Subcutaneous abdominal adipose tissue (tissue), 5 donors: ENCODE measurements around the gene CUL1.

Experiments
- H3K27ac ChIP-seq: one replicate; pipeline ENCODE4 v1.7.0; 2013; ENCODE audit warnings: low read depth, mild to moderate bottlenecking, inconsistent platforms, low read length, moderate library complexity
- H3K27me3 ChIP-seq, 5 donors: one replicate each; pipeline ENCODE4 v1.7.0; 2013; ENCODE audit warnings: low read length in 5 of 5, inconsistent platforms in 1 of 5; ENCODE audit not compliant: control insufficient read depth in 5 of 5, insufficient read depth in 4 of 5
- H3K36me3 ChIP-seq, 5 donors: one replicate each; pipeline ENCODE4 v1.7.0; 2013; ENCODE audit warnings: low read length in 5 of 5; ENCODE audit not compliant: control insufficient read depth in 5 of 5, insufficient read depth in 5 of 5
- H3K4me1 ChIP-seq, 5 donors: one replicate each; pipeline ENCODE4 v1.7.0; 2013; ENCODE audit warnings: low read length in 5 of 5, mild to moderate bottlenecking in 3 of 5, moderate library complexity in 1 of 5; ENCODE audit not compliant: control insufficient read depth in 5 of 5, insufficient read depth in 5 of 5
- H3K4me3 ChIP-seq, 5 donors: one replicate each; pipeline ENCODE4 v1.7.0; 2013; ENCODE audit warnings: low read length in 5 of 5, low read depth in 1 of 5
- H3K9ac ChIP-seq, 5 donors: one replicate each; pipeline ENCODE4 v1.7.0; 2013; ENCODE audit warnings: low read length in 5 of 5, mild to moderate bottlenecking in 4 of 5, moderate library complexity in 3 of 5
- H3K9me3 ChIP-seq, 5 donors: one replicate each; pipeline ENCODE4 v1.7.0; 2013; ENCODE audit warnings: low read length in 5 of 5; ENCODE audit not compliant: control insufficient read depth in 5 of 5
- donor health status: healthy.
- donor health status: healthy.
- donor health status: healthy.
- donor health status: healthy.
- donor health status: healthy.

Gene CUL1

GRCh38 chr7:148670807-148671206 is 27.9 kb upstream of the CUL1 start:
- no peaks in the 10 kb centered on the region for H3K36me3 ChIP-seq
- peaks cover 0 to 1% (median 0%) of the 10 kb centered on the region in 5 donors for H3K27me3 ChIP-seq
- peaks cover 0 to 10% (median 7%) of the 10 kb centered on the region in 5 donors for H3K9me3 ChIP-seq
- H3K9ac ChIP-seq = no peak overlapping the region
- no peak overlapping the region for H3K27ac ChIP-seq
- H3K4me1 ChIP-seq = peaks cover 0 to 3% (median 0%) of the 10 kb centered on the region in 5 donors
- no peak overlapping the region for H3K4me3 ChIP-seq

DNA sequence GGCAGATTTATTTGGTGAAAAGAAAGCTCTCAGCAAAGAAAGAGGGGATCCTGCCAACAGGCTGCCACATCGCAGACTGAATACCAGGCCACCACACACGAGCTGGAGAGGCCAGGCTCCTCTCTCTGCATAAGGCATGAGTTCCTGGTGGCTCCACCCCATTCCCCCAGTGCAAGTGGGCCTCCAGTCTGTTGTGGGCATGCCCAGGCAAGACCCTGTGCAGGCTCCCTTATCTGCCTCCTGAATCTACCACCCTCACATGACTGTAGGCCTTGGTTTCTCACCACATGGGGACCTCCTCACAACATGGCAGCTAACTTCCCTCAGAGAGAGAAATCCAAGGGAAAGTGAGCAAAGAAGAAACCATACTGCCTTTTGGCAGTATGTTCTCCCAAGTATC is 26.7 kb upstream of the CUL1 start:
- Histone ChIP-seq H3K4me3 (no peak overlapping the region), H3K9me3 (peaks cover 0 to 10% (median 7%) of the 10 kb centered on the region in 5 donors), H3K36me3 (no peaks in the 10 kb centered on the region), H3K27me3 (peaks cover 0 to 2% (median 0%) of the 10 kb centered on the region in 5 donors), H3K27ac (no peak overlapping the region), H3K9ac (no peak overlapping the region), H3K4me1 (peaks cover 0 to 3% (median 0%) of the 10 kb centered on the region in 5 donors)

DNA sequence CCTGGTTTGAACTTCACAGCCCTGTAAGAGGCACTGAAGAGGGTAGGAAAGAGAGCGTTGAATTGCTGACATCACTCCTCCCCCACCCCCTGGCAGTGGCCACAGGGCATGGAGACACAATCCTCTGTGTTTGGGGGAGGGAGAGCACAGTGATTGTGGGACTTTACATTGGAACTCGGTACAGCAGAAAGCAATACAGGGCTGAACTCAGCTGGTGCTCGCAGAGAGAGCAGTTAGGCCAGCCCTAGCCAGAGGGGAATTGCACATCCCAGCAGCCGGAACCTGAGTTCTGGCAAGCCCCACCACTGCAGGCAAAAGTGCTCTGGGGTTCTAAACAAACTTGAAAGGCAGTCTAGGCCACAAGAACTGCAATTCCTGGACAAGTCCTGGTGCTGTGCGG is 24.0 kb upstream of the CUL1 start:
- no peak overlapping the region for H3K27ac ChIP-seq
- no peak overlapping the region for H3K9ac ChIP-seq
- no peaks in the 10 kb centered on the region for H3K36me3 ChIP-seq
- peaks cover 0 to 10% (median 7%) of the 10 kb centered on the region in 5 donors for H3K9me3 ChIP-seq
- peaks cover 0 to 3% (median 0%) of the 10 kb centered on the region in 5 donors for H3K4me1 ChIP-seq
- peaks cover 0 to 2% (median 0%) of the 10 kb centered on the region in 5 donors for H3K27me3 ChIP-seq
- no peak overlapping the region for H3K4me3 ChIP-seq

GRCh38 chr7:148676291-148676690 is 22.4 kb upstream of the CUL1 start:
- H3K4me3 ChIP-seq = no peak overlapping the region

GRCh38 chr7:148681821-148682220 is 16.9 kb upstream of the CUL1 start:
- Histone ChIP-seq H3K9ac (no peak overlapping the region), H3K4me3 (no peak overlapping the region), H3K27ac (no peak overlapping the region), H3K36me3 (no peaks in the 10 kb centered on the region), H3K4me1 (peaks cover 0 to 2% (median 0%) of the 10 kb centered on the region in 5 donors), H3K9me3 (no peaks in the 10 kb centered on the region), H3K27me3 (no peaks in the 10 kb centered on the region)

More at GRCh38 chr7:148676291-148676690, 22.4 kb upstream of the CUL1 start:
- peaks cover 0 to 10% (median 7%) of the 10 kb centered on the region in 5 donors for H3K9me3 ChIP-seq
- no peaks in the 10 kb centered on the region for H3K36me3 ChIP-seq
- H3K27ac ChIP-seq = no peak overlapping the region
- no peak overlapping the region for H3K9ac ChIP-seq
- H3K4me1 ChIP-seq = no peaks in the 10 kb centered on the region
- peaks cover 0 to 2% (median 0%) of the 10 kb centered on the region in 5 donors for H3K27me3 ChIP-seq

- no peaks in the 10 kb centered on the region for H3K9me3 ChIP-seq
- no peaks in the 10 kb centered on the region for H3K27me3 ChIP-seq
- H3K4me3 ChIP-seq = no peak overlapping the region
- H3K4me1 ChIP-seq = peaks cover 0 to 2% (median 0%) of the 10 kb centered on the region in 5 donors
- H3K36me3 ChIP-seq = no peaks in the 10 kb centered on the region
- H3K9ac ChIP-seq = no peak overlapping the region
- H3K27ac ChIP-seq = no peak overlapping the region
Observed at GRCh38 chr7:148684289-148684830, 14.3 kb upstream of the CUL1 start.

DNA sequence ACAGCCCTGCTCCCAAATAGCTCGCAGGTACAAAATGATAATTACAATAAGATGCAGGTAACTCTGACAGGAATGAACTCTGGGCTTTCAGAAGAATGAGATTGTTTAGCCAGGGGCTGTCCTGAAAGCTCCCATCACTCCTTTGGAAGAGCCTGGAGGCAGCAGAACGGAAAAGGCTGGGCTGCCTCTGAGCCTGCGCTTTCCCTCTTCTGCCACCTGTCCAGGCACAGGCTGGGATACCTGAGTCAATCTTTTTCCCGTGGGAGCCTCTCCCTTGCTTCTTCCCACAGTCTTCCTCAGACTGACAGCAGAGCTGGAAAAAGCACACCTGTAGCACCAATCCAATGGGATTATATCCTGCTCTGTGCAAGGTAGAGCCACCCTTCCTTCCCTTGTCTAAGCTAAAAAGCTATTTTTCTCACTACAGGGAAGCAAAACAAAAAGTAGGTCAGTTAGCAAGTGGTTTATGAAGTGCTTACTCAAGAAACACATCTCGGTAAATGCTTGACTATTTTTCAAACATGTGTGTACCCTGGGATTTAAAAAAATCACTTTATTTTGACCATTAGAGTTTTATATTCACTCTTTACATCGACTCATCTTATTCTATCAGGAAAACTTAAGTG is 12.3 kb upstream of the CUL1 start:
- Histone ChIP-seq H3K9me3 (no peaks in the 10 kb centered on the region), H3K4me3 (no peak overlapping the region), H3K9ac (no peak overlapping the region), H3K27ac (no peak overlapping the region), H3K36me3 (no peaks in the 10 kb centered on the region), H3K27me3 (no peaks in the 10 kb centered on the region), H3K4me1 (peaks cover 0 to 2% (median 0%) of the 10 kb centered on the region in 5 donors)

GRCh38 chr7:148687555-148687954 is 11.1 kb upstream of the CUL1 start:
- Histone ChIP-seq H3K9me3 (no peaks in the 10 kb centered on the region), H3K27ac (no peak overlapping the region), H3K27me3 (no peaks in the 10 kb centered on the region), H3K4me1 (peaks cover 0 to 2% (median 0%) of the 10 kb centered on the region in 5 donors), H3K9ac (no peak overlapping the region), H3K36me3 (no peaks in the 10 kb centered on the region), H3K4me3 (no peak overlapping the region)

DNA sequence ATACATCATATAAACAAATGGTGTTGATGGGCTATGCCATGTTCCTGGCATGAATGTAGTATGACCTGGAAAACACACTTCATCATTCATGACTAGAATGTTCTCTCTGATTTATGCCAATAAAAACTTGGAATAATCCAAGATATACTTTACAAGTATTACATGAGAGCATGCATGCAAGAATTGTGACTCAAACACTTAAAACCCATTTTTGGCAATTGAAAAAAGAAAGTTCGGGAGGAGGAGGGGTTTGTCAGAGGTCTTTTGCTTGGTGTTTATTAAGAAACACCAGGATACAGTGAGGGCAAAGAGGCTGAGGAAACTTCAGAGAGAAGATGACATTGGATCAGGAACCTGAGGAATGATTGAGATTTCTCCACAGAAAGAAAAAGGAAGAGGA is 10.2 kb upstream of the CUL1 start:
- Histone ChIP-seq H3K36me3 (no peaks in the 10 kb centered on the region), H3K9me3 (no peaks in the 10 kb centered on the region), H3K27me3 (no peaks in the 10 kb centered on the region), H3K27ac (no peak overlapping the region), H3K9ac (no peak overlapping the region), H3K4me1 (peaks cover 0 to 2% (median 0%) of the 10 kb centered on the region in 5 donors), H3K4me3 (no peak overlapping the region)

GRCh38 chr7:148693651-148694050 is 5.1 kb upstream of the CUL1 start:
- Histone ChIP-seq H3K27me3 (no peaks in the 10 kb centered on the region), H3K36me3 (no peaks in the 10 kb centered on the region), H3K9me3 (no peaks in the 10 kb centered on the region), H3K9ac (no peak overlapping the region), H3K27ac (no peak overlapping the region), H3K4me3 (no peak overlapping the region), H3K4me1 (peaks cover 0 to 12% (median 9%) of the 10 kb centered on the region in 5 donors)
